Mammary epithelial cell (primary cell): ENCODE results near the gene THEM4.

ENCODE experiments used
- CTCF ChIP-seq, 2 donors: IDR thresholded peaks in 1 of 2; conservative IDR thresholded peaks in 1 of 2; 2 replicates each; pipeline ENCODE4 v1.5.1; 2011 to 2012; ENCODE audit warnings: inconsistent platforms in 2 of 2, low read length in 2 of 2, mild to moderate bottlenecking in 2 of 2, control low read depth in 1 of 2, low read depth in 1 of 2; ENCODE audit not compliant: insufficient read depth in 1 of 2; ENCODE audit errors: extremely low read depth in 1 of 2
- EZH2 ChIP-seq: IDR thresholded peaks from 2 replicates; pipeline ENCODE4 v1.6.1; 2012; ENCODE audit warnings: low read length, inconsistent platforms, borderline replicate concordance

GRCh38 chr1:151867321-151867720, 42.0 kb downstream of the THEM4 start:
- TF ChIP-seq CTCF (conservative IDR thresholded peaks at IDR 0.05 in 1 of 2, IDR thresholded peaks at IDR 0.05 in 1 of 2; ENCODE audit: extremely low read depth in 1 of 2, insufficient read depth in 1 of 2, low read depth in 1 of 2, low read length in 2 of 2): no peak
- TF ChIP-seq EZH2: no peak
